AG08396 (cell line): ENCODE data around the gene CDC42BPA.
"Not testable (repeated sequence)": the region's sequence is repeated elsewhere in the genome, so short reads cannot be mapped to it uniquely, and the experiment has no call there.

ENCODE experiments used
- DNase-seq: peaks from one replicate; pipeline ENCODE4 v3.0.0; 2012; ENCODE audit warnings: low spot score, mixed read lengths

Gene CDC42BPA, protein sequence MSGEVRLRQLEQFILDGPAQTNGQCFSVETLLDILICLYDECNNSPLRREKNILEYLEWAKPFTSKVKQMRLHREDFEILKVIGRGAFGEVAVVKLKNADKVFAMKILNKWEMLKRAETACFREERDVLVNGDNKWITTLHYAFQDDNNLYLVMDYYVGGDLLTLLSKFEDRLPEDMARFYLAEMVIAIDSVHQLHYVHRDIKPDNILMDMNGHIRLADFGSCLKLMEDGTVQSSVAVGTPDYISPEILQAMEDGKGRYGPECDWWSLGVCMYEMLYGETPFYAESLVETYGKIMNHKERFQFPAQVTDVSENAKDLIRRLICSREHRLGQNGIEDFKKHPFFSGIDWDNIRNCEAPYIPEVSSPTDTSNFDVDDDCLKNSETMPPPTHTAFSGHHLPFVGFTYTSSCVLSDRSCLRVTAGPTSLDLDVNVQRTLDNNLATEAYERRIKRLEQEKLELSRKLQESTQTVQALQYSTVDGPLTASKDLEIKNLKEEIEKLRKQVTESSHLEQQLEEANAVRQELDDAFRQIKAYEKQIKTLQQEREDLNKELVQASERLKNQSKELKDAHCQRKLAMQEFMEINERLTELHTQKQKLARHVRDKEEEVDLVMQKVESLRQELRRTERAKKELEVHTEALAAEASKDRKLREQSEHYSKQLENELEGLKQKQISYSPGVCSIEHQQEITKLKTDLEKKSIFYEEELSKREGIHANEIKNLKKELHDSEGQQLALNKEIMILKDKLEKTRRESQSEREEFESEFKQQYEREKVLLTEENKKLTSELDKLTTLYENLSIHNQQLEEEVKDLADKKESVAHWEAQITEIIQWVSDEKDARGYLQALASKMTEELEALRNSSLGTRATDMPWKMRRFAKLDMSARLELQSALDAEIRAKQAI (N-terminal part only)

GRCh38 chr1:227318016-227318852 is at the start of gene CDC42BPA:
Gene CDC42BPA, minus strand, starts transcription at chr1:227318492. Its CDS starts 1,310 bp downstream, at chr1:227317182.
- peak; percentile 94 for DNase-seq

GRCh38 chr1:227368009-227368408 is 49.7 kb upstream of the CDC42BPA start:
- no peak for DNase-seq

- DNase-seq, result no peak
These were observed 47.5 kb upstream of the CDC42BPA start for GRCh38 chr1:227365473-227366431.

DNA sequence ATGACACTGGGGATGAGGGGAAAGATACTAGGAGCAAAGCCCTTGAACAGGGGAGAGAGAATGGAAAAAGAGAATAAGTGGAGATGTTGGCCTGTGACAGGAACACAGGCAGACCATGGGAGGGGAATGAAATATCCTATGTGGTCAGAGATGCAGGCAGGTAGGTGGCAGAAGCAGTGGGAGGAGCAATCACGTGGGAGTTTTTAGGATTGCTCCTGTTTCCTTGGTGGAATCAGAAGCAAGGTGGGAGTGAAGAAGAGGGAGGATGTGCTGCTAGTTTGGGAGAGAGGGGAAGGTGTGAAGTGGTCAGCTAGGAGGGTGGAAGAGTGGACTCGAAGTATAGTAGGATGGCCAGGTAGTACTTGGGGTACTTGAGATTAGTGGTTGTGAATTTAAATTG is 46.4 kb upstream of the CDC42BPA start:
- DNase-seq, result no peak

DNA sequence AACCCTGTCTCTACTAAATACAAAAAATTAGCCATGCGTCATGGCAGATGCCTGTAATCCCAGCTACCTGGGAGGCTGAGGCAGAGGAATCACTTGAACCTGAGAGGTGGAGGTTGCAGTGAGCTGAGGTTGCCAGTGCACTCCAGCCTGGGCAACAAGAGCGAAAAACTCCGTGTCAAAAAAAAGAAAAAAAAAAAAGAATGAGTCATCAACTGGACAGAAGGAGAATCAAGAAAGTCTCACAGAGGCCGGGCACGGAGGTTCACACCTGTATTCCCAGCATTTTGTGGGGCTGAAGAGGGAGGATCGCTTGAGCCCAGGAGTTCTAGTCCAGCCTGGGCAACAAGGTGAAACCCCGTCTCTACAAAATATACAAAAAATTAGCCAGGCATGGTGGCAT is 45.5 kb upstream of the CDC42BPA start:
- no peak for DNase-seq

DNA sequence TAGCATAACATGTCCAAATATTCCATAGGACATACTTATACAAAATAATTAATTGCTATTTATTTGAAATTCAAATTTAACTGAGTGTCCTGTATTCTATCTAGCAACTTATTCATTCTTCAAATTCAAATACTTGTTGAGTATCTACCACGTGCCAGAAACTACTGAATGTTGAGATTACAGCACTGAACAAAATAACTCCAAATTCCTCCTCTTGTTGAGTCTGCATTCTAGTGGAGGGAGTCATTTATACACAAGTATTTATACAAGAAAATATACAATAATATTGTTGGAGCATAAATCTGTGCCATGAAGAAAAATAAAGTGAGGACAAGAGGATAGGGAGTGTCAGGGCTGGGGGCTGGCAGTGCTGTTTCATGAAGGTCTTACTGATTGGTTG is 43.7 kb upstream of the CDC42BPA start:
- DNase-seq, result no peak

GRCh38 chr1:227357927-227358302 is 39.6 kb upstream of the CDC42BPA start:
- DNase-seq, result no peak

- DNase-seq, result peak; percentile 69
These were observed 39.1 kb upstream of the CDC42BPA start for GRCh38 chr1:227357171-227357926.

- DNase-seq, result no peak
These were observed 38.4 kb upstream of the CDC42BPA start for GRCh38 chr1:227356620-227357146.

GRCh38 chr1:227355542-227356245 is 37.4 kb upstream of the CDC42BPA start:
- DNase-seq, result no peak

- no peak for DNase-seq
These were observed 34.9 kb upstream of the CDC42BPA start for GRCh38 chr1:227353186-227353585.

- DNase-seq, result not testable (repeated sequence)
These were observed 33.9 kb upstream of the CDC42BPA start for GRCh38 chr1:227352164-227352563.

- DNase-seq, result no peak
These were observed 33.2 kb upstream of the CDC42BPA start for GRCh38 chr1:227351443-227351842.

DNA sequence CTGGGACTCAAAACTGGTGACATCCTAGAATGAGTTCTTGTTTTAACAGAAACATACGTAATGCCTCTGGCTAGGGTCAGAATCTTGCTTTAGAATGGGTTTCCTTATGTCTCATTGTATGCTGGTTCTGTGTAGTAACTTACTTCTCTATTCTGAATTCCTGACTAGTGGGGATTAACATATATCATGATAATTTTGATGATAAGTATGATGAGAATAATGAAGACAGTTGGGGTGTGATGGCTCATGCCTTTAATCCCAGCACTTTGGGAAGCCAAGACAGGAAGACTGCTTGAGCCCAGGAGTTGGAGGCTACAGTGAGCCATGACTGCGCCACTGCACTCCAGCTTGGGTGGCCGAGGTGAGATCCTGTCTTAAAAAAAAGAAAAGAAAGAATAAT is 31.7 kb upstream of the CDC42BPA start:
- no peak for DNase-seq

GRCh38 chr1:227343727-227344551 is 25.6 kb upstream of the CDC42BPA start:
- DNase-seq, result peak; percentile 64

- DNase-seq, result no peak
These were observed 24.9 kb upstream of the CDC42BPA start for GRCh38 chr1:227343206-227343605.

DNA sequence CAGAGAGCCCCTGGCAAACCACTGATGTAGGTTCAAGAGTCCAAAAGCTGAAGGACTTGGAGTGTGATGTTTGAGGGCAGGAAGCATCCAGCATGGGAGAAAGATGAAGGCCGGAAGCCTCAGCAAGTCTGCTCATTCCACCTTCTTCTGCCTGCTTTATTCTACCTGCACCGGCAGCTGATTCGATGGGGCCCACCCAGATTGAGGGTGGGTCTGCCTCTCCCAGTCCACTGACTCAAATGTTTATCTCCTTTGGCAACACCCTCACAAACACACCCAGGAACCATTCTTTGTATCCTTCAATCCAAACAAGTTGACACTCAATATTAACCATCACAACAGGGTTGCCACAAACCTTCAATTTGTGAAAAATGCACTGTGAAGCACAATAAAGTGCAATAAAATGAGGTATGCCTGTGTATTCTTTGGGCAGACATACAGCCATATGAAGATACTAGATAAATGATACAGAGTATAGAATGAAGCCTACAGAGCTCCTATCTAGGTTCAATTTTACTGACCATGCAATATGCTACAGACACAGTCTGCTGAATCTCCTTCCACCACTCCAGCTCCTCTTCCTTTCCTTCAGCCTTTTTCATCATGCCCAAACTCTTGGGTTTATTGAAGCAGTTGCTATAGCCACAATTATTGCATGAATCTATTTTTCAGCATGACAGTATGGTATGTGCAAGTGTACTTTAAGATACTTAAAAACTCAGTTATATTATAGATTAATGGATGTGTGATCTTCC is 24.0 kb upstream of the CDC42BPA start:
- DNase-seq, result no peak

GRCh38 chr1:227336136-227336535 is 17.8 kb upstream of the CDC42BPA start:
- not testable (repeated sequence) for DNase-seq
